T-helper 22 cell (primary cell): ENCODE data around the gene ARID1B.

Experiments
- DNase-seq: peaks from one replicate; pipeline ENCODE4 v3.0.0-alpha.2; 2020; ENCODE audit warnings: low read depth

ARID1B gene

GRCh38 chr6:157213907-157214565 lies 436.9 kb downstream of the ARID1B start:
- DNase-seq: no peak

GRCh38 chr6:157215717-157216116 lies 438.5 kb downstream of the ARID1B start:
- DNase-seq: no peak

DNA sequence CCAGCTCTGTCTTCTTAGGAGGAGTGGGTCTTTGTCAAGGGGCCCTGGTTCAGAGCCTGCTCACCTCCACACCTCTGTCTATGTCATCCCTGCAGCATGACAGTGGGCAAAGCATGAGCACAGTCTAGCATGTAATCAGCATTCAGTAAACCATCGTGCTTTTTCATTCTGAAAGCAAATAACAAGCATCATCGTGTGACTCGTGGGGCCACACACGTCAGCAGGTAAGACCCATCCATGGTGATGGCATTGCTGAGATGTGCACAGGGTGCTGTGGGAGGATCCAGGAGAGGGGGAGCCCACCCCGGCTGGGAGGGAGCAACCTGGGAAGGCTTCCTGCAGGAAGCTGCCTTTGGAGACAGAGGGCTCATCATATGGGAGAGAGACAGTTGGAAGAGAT lies 439.4 kb downstream of the ARID1B start:
- no peak for DNase-seq

DNA sequence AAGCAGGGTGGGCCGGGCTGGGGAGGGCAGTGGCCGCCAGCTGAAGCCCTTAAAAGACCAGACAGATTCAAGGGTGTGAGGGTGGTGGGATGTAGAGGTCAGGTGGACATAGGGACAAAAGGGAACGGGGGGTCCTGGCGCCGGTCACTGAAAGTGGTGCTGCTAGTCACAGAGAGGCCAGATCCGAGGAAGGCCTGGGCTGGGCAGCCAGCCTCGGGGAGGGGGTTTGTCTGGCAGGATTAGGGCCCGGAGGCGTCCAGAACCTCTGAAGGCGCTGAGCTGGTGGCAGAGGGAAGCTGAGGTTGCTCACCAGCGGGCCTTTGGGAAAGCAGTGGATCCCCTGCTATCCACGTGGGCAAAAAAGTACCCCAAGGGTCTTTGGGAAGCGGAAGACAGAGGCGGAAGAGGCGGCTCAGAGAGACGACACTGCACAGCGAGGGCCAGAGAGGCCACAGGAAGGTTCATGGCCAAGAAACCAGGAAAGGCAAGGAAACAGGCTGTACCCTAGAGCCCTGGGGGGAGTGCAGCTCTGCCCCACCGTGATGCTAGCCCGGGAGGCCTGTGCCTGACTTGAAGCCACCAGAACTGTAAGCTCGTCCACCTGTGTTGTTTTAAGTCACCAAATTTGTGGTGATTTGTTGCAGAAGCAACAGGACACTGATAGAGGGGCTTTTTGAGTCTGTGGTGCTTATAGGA lies 440.2 kb downstream of the ARID1B start:
- no peak for DNase-seq

- no peak for DNase-seq
Observed at GRCh38 chr6:157217894-157218370, 440.8 kb downstream of the ARID1B start.

- no peak for DNase-seq
Observed at GRCh38 chr6:157218371-157219198, 441.4 kb downstream of the ARID1B start.

GRCh38 chr6:157219201-157220200 lies 442.3 kb downstream of the ARID1B start:
- DNase-seq: no peak

GRCh38 chr6:157220485-157220884 lies 443.3 kb downstream of the ARID1B start:
- DNase-seq: no peak

DNA sequence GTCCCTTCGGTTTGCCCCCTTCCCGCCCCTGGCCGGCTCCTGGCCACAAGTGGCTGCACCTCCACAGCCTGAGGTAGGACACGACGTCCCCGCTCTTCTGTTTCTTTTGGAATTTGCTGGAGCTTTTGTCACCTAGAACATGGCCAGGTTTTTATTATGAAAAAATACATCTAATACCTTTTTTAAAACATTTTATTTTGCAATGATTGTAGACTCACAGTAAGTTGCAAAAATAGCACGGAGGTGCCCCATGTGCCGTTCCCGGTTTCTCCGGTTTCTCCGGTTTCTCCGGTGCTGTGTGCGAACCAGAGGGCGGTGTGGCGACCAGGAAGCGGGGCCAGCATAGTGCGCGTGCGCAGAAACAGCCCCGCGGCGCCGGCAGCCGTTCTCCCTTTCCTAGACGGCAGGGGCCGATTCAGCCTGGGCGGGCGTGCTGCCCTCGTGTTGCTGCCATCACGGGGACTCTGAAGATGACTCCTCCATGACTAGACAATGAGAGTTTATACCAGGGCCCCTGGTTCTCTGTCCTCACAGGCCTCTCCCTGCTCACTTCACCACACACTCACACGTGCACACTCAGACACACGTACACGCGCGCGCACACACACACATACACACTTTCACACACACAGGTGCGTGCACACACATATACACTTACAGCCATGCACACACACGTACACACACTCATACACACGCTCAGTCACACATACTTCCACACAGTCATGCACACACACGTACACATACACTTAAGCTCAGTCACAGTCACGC lies 444.1 kb downstream of the ARID1B start:
- peak; percentile 65 for DNase-seq

- DNase-seq: no peak
Observed at GRCh38 chr6:157221817-157222175, 444.6 kb downstream of the ARID1B start.

- DNase-seq: no peak
Observed at GRCh38 chr6:157222201-157222981, 445.2 kb downstream of the ARID1B start.

DNA sequence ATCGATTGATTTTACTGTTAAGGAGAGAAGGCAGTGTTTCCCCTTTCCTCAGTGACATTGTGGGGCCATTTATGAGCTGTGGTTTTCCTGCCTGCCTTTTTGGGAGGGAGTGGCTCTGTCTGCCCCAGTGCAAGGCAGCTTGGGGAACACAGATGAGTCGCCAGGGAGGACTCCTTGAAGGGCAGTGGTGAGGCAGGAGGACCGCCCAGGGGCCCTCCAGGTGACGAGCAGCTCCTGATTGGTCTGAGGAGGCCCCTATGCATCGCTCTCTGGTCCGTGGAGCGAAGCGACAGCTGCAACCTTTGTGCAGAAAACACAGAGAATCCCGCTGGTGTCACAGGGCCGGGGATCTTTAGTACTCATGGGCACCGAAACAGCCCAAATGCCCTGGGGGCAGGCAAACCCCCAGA lies 445.8 kb downstream of the ARID1B start:
- DNase-seq: no peak

- no peak for DNase-seq
Observed at GRCh38 chr6:157223511-157223910, 446.3 kb downstream of the ARID1B start.

DNA sequence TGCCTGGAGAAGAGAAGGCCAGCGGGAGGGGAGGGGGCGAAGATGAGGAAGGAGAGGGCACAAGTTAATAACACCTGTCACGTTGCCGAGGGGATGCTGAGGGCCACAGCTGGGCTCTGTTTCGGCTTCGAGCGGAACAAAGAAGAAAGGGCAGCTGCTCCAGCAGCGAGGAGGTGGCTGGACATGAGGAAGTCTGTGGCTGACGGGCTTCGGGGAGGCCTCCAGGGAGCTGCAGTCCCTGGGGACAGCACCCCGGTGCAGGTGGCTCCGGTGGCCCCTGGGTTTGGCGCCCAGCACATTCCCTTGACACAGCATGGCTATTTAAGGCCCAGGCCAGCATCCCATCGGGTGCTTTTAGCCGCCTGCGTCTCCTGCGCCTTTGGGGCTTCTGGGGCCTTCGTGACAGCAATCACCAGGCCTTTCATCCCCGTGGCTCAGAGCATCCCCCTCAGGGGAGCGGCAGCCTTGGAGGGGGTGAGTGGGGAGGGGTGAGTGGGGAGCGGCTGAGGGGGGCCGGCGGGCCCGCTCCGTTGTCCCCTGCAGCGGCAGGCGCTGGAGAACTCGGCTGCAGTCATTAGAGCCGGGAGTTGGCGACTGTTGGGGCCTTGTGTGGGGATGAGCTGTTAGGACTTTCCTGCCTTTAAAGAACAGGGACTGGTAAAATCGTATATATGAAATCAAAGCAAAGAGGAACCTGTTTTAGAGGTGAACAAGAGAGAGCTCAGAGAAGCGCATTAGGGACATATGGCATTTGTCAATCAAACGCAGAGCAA lies 447.2 kb downstream of the ARID1B start:
- no peak for DNase-seq

- no peak for DNase-seq
Observed at GRCh38 chr6:157224951-157225574, 447.9 kb downstream of the ARID1B start.

GRCh38 chr6:157225575-157225995 lies 448.4 kb downstream of the ARID1B start:
- DNase-seq: no peak

- no peak for DNase-seq
Observed at GRCh38 chr6:157226026-157226625, 448.9 kb downstream of the ARID1B start.

DNA sequence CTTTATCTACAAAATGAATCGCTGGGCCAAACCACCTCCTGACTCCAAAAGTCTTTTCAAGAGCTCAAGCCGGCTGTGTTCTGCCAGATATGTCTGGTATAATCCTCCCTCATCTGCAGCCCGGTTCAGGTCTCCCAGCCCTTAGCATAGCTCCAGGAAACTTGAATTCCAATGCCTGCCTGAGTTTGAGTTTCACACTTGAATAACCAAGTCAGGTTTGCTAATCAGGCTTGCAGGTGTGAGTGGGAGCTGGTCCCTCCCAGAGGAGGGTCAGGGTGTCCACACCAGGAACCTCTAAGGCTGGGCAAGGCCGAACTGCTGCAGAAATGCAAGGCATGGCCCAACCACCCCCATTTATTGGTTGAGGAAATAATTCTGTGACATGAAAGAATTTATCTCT lies 449.6 kb downstream of the ARID1B start:
- DNase-seq: no peak
